ENCODE results near the gene CASP8AP2.
"Not testable (repeated sequence)": the region's sequence is repeated elsewhere in the genome, so short reads cannot be mapped to it uniquely, and the experiment has no call there.

CASP8AP2 gene

GRCh38 chr6:89829472-89830169, at the start of gene CASP8AP2:
CASP8AP2 (plus strand) TSS chr6:89829880.
- TF ChIP-seq, protein P1, sequence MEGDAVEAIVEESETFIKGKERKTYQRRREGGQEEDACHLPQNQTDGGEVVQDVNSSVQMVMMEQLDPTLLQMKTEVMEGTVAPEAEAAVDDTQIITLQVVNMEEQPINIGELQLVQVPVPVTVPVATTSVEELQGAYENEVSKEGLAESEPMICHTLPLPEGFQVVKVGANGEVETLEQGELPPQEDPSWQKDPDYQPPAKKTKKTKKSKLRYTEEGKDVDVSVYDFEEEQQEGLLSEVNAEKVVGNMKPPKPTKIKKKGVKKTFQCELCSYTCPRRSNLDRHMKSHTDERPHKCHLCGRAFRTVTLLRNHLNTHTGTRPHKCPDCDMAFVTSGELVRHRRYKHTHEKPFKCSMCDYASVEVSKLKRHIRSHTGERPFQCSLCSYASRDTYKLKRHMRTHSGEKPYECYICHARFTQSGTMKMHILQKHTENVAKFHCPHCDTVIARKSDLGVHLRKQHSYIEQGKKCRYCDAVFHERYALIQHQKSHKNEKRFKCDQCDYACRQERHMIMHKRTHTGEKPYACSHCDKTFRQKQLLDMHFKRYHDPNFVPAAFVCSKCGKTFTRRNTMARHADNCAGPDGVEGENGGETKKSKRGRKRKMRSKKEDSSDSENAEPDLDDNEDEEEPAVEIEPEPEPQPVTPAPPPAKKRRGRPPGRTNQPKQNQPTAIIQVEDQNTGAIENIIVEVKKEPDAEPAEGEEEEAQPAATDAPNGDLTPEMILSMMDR (IDR thresholded peaks at IDR 0.05) = no peak
- DNase-seq (ENCODE audit: low spot score) = peak; percentile 96
- Histone ChIP-seq H3K27ac (peak within 1 kb of the TSS; percentile 78 to 91), H3K4me3 (peak within 1 kb of the TSS; percentile 92)

GRCh38 chr6:89781070-89782034, 48.3 kb upstream of the CASP8AP2 start:
- TF ChIP-seq, protein P1 (IDR thresholded peaks at IDR 0.05) = no peak

DNA sequence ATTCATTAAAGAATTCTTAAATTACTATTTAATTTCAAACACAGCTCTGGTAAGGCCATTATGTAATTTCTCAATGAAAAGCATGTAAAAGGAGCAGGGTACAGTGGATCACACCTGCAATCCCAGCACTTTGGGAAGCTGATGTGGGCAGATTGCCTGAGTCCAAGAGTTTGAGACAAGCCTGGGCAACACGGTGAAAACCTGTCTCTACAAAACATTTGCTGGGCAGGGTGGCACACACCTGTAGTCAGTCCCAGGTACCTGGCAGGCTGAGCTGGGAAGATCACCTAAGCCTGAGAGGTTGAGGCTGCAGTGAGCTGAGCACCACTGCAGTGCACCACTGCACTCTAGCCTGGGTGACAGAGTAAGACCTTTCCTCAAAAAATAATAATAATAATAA, 47.5 kb upstream of the CASP8AP2 start:
- no peak overlapping the region for H3K27ac ChIP-seq
- no peak for DNase-seq (ENCODE audit: low spot score)
- no peak overlapping the region for H3K4me3 ChIP-seq
- TF ChIP-seq, protein P1 (IDR thresholded peaks at IDR 0.05) = no peak

More at GRCh38 chr6:89781070-89782034, 48.3 kb upstream of the CASP8AP2 start:
- DNase-seq (ENCODE audit: low spot score) = no peak
- no peak overlapping the region for H3K4me3 ChIP-seq
- H3K27ac ChIP-seq = no peak overlapping the region

DNA sequence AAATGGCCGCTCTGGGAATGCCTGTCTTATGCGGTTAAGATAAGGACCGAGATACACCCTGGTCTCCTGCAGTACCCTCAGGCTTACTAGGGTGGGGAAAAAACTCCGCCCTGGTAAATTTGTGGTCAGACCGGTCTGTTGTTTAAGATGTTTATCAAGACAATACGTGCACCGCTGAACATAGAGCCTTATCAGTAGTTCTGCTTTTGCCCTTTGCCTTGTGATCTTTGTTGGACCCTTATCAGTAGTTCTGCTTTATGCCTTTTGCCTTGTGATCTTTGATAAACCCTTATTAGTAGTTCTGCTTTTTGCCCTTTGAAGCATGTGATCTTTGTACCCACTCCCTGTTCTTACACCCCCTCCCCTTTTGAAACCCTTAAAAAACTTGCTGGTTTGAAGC, 46.4 kb upstream of the CASP8AP2 start:
- DNase-seq (ENCODE audit: low spot score); H3K4me3 ChIP-seq; H3K27ac ChIP-seq: not testable (repeated sequence)

DNA sequence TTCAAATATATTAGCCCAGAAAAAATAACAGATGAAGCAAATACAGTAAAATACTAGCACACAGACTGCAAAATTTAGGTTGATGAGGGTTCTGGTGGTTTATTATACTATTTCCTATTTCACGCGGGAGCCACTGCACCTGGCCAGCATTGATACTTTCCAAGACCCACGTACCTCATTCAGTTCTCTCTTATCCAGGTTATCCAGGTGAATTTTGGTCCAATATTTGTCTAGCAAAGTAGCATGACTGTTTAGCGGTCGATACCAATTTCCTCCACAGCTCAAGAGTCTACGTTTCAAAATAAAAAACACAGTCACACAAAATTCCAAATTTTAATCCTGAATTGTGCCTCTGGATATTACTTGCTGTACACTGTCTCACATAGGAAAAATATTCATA, 44.8 kb upstream of the CASP8AP2 start:
- H3K27ac ChIP-seq = no peak overlapping the region

GRCh38 chr6:89786970-89787369, 42.7 kb upstream of the CASP8AP2 start:
- TF ChIP-seq, protein P1 (IDR thresholded peaks at IDR 0.05) = no peak
- no peak overlapping the region for H3K4me3 ChIP-seq
- no peak for DNase-seq (ENCODE audit: low spot score)
- no peak overlapping the region for H3K27ac ChIP-seq

More for the DNA sequence above, 44.8 kb upstream of the CASP8AP2 start:
- TF ChIP-seq, protein P1 (IDR thresholded peaks at IDR 0.05) = no peak
- no peak for DNase-seq (ENCODE audit: low spot score)
- no peak overlapping the region for H3K4me3 ChIP-seq

GRCh38 chr6:89787660-89788328, 41.9 kb upstream of the CASP8AP2 start:
- no peak overlapping the region for H3K27ac ChIP-seq
- no peak for DNase-seq (ENCODE audit: low spot score)
- TF ChIP-seq, protein P1 (IDR thresholded peaks at IDR 0.05) = no peak
- H3K4me3 ChIP-seq = no peak overlapping the region
